ENCODE data around the gene HOXC11. TPM values are rescaled to one million over a fixed set of nuclear protein-coding genes. Genes with fewer than 3 reads are reported as not detected.

The HOXC11 gene
- total RNA-seq, 3 donors from 2014 or later (not counting 1 experiment from before 2014, with no cell fraction given) = not detected

DNA sequence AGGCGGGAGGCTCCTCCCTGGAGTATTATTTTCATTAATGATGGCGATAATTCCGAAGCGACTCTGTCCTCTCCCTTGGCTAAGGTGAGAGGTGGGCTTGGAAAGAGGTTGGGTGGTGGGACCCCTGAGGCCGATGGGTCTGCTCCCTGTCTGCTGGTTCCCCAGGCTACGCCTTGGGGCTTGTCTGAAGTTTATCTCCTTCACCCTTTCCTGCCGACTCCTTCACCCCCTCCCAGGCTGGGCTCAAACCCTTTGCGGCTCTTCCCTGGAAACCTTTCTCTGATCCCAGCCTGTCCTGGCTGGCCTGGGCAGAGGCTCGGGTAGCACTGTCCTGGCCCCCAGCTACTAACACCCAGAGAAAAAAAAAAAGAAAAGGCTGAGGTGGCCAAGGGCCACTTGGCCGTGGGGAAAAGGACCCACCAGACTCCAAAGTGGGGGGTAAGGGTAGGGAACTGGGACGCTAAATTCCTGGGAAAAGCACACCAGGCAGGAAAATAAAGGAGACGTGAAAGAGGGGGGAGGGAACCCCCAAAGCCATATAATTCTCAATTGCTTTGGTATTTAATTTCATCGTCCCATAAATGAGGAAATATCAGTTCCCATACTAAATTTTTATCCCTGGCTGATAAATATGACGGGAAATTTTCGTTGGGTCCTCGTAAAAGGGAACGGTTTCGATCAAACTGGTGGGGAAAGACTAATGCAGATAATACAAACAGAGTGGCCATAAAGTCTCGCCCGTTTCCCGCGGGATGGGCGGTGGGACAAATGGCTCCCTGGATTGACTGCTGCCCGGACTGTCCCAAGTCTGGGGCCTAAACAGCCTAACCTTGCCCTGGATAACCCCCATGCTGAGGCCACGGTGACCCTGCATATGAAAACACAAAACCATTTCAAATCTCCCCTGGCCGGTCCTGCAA is 10.0 kb downstream of the HOXC11 start:
- Histone ChIP-seq H3K27me3 (ENCODE audit: control insufficient read depth, insufficient read depth, low read length) (peaks cover 83% of the 10 kb centered on the region), H3K4me3 (ENCODE audit: low read length) (no peak overlapping the region), H3K4me1 (ENCODE audit: control insufficient read depth, insufficient read depth, low read length) (peaks cover 22% of the 10 kb centered on the region), H3K27ac (ENCODE audit: low read length) (no peak overlapping the region), H3K36me3 (ENCODE audit: control insufficient read depth, insufficient read depth, low read length) (no peaks in the 10 kb centered on the region), H3K9me3 (ENCODE audit: control insufficient read depth, insufficient read depth, low read length) (peaks cover 5% of the 10 kb centered on the region)
- peaks cover 84 to 88% of the 10 kb centered on the region in 2 donors for H3K27me3 Mint-ChIP-seq (ENCODE audit: low read depth in 2 of 2)
- no peak for ATAC-seq
- H3K36me3 Mint-ChIP-seq = no peaks in the 10 kb centered on the region
- H3K27ac Mint-ChIP-seq = peak overlapping the region in 1 of 2 donors; percentile 43
- 15% methylated on average over 25 of the region's 26 CpGs for WGBS (ENCODE audit: insufficient coverage)
- TF ChIP-seq, protein P1, sequence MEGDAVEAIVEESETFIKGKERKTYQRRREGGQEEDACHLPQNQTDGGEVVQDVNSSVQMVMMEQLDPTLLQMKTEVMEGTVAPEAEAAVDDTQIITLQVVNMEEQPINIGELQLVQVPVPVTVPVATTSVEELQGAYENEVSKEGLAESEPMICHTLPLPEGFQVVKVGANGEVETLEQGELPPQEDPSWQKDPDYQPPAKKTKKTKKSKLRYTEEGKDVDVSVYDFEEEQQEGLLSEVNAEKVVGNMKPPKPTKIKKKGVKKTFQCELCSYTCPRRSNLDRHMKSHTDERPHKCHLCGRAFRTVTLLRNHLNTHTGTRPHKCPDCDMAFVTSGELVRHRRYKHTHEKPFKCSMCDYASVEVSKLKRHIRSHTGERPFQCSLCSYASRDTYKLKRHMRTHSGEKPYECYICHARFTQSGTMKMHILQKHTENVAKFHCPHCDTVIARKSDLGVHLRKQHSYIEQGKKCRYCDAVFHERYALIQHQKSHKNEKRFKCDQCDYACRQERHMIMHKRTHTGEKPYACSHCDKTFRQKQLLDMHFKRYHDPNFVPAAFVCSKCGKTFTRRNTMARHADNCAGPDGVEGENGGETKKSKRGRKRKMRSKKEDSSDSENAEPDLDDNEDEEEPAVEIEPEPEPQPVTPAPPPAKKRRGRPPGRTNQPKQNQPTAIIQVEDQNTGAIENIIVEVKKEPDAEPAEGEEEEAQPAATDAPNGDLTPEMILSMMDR (IDR thresholded peaks at IDR 0.05) = no peak
- H3K4me3 Mint-ChIP-seq = peak overlapping the region; percentile 37
- DNase-seq = no peak
- peaks cover 14 to 28% of the 10 kb centered on the region in 2 donors for H3K4me1 Mint-ChIP-seq
- no peaks in the 10 kb centered on the region for H3K9me3 Mint-ChIP-seq
- intact Hi-C loops (cut with micrococcal nuclease) = loop anchor here (10.0 kb wide), 1 partner anchor 188 kb away; no protein-coding TSS in a partner anchor

- TF ChIP-seq, protein P1 (IDR thresholded peaks at IDR 0.05) = no peak
- ATAC-seq = no peak
- intact Hi-C loops (cut with micrococcal nuclease) = loop anchor here (10.0 kb wide), 1 partner anchor 189 kb away; no protein-coding TSS in a partner anchor
- H3K9me3 Mint-ChIP-seq = no peaks in the 10 kb centered on the region
- DNase-seq = no peak
- H3K27me3 Mint-ChIP-seq (ENCODE audit: low read depth in 2 of 2) = peaks cover 85 to 88% of the 10 kb centered on the region in 2 donors
- peaks cover 5% of the 10 kb centered on the region for H3K9me3 ChIP-seq (ENCODE audit: control insufficient read depth, insufficient read depth, low read length)
- H3K27ac Mint-ChIP-seq = peak overlapping the region in 1 of 2 donors; percentile 43
- 3% methylated on average over 14 of the region's 17 CpGs for WGBS (ENCODE audit: insufficient coverage)
- peak overlapping the region; percentile 9 for H3K4me3 Mint-ChIP-seq
- no peak overlapping the region for H3K4me3 ChIP-seq (ENCODE audit: low read length)
- no peak overlapping the region for H3K27ac ChIP-seq (ENCODE audit: low read length)
- H3K36me3 Mint-ChIP-seq = no peaks in the 10 kb centered on the region
- H3K27me3 ChIP-seq (ENCODE audit: control insufficient read depth, insufficient read depth, low read length) = peaks cover 86% of the 10 kb centered on the region
- no peaks in the 10 kb centered on the region for H3K36me3 ChIP-seq (ENCODE audit: control insufficient read depth, insufficient read depth, low read length)
- H3K4me1 Mint-ChIP-seq = peaks cover 10 to 28% of the 10 kb centered on the region in 2 donors
- peaks cover 20% of the 10 kb centered on the region for H3K4me1 ChIP-seq (ENCODE audit: control insufficient read depth, insufficient read depth, low read length)
Measured at GRCh38 chr12:53983568-53983949, 10.6 kb downstream of the HOXC11 start.

DNA sequence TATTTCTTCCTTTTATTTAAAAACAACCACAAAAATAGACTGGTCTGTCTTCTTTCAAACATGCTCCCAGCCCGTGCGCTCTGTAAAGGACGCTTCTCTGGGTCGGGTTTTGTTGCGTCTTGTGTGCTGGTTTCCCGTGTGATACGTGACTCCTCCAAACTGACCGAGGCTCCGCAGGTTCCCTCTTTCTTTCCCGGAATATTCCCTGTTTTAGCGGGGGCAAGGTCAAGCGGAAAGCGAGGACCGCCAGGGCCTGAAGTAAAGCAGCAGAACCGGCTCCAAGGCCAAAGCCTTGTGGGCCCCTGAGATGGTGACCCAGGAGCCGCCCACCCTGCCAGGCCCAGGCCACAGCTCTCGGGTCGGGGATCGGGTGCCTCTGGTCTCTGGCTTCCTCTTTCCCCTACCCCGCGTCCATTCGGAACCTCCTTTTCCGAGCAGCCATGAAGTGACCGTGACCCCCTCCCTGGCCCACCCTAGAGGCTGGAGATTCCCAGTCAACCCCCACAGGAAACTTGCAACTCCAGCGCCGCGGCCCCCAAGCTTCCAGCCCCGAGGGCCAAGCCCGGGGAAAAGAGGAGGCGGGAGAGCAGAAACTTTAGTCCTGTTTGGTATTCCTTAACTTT is 11.1 kb downstream of the HOXC11 start:
- Histone ChIP-seq H3K27me3 (ENCODE audit: control insufficient read depth, insufficient read depth, low read length) (peaks cover 86% of the 10 kb centered on the region), H3K36me3 (ENCODE audit: control insufficient read depth, insufficient read depth, low read length) (no peaks in the 10 kb centered on the region), H3K9me3 (ENCODE audit: control insufficient read depth, insufficient read depth, low read length) (peaks cover 5% of the 10 kb centered on the region), H3K27ac (ENCODE audit: low read length) (no peak overlapping the region), H3K4me3 (ENCODE audit: low read length) (no peak overlapping the region), H3K4me1 (ENCODE audit: control insufficient read depth, insufficient read depth, low read length) (peaks cover 23% of the 10 kb centered on the region)
- DNase-seq = no peak
- no peak for ATAC-seq
- H3K4me3 Mint-ChIP-seq = peak overlapping the region; percentile 35
- intact Hi-C loops (cut with micrococcal nuclease) = loop anchor here (10.0 kb wide), 1 partner anchor 189 kb away; no protein-coding TSS in a partner anchor
- peaks cover 86 to 88% of the 10 kb centered on the region in 2 donors for H3K27me3 Mint-ChIP-seq (ENCODE audit: low read depth in 2 of 2)
- H3K4me1 Mint-ChIP-seq = peaks cover 14 to 33% of the 10 kb centered on the region in 2 donors
- peak overlapping the region in 1 of 2 donors; percentile 43 for H3K27ac Mint-ChIP-seq
- TF ChIP-seq, protein P1 (IDR thresholded peaks at IDR 0.05) = no peak
- WGBS (ENCODE audit: insufficient coverage) = 6% methylated on average over 29 of the region's 30 CpGs
- no peaks in the 10 kb centered on the region for H3K36me3 Mint-ChIP-seq
- H3K9me3 Mint-ChIP-seq = no peaks in the 10 kb centered on the region

All from natural killer cell (primary cell).